NCI-H146 (cell line): ENCODE measurements around the gene STPG2.

Experiments
- DNase-seq: peaks from one replicate; lab custom pipeline; 2025; lab: John Stamatoyannopoulos, UW

Gene STPG2

GRCh38 chr4:98093662-98094061 is 49.6 kb downstream of the STPG2 start:
- DNase-seq = no peak

- DNase-seq = no peak
Measured at GRCh38 chr4:98092833-98093439, 50.3 kb downstream of the STPG2 start.

- DNase-seq = no peak
Measured at GRCh38 chr4:98081936-98082335, 61.3 kb downstream of the STPG2 start.

GRCh38 chr4:98068495-98068894 is 74.8 kb downstream of the STPG2 start:
- no peak for DNase-seq

- DNase-seq = no peak
Measured at GRCh38 chr4:98055800-98056501, 87.3 kb downstream of the STPG2 start.

- DNase-seq = no peak
Measured at GRCh38 chr4:98046665-98047064, 96.6 kb downstream of the STPG2 start.

- no peak for DNase-seq
Measured at GRCh38 chr4:98030059-98030458, 113.2 kb downstream of the STPG2 start.

GRCh38 chr4:98027827-98028226 is 115.4 kb downstream of the STPG2 start:
- no peak for DNase-seq

- no peak for DNase-seq
Measured at GRCh38 chr4:98026362-98026761, 116.9 kb downstream of the STPG2 start.

DNA sequence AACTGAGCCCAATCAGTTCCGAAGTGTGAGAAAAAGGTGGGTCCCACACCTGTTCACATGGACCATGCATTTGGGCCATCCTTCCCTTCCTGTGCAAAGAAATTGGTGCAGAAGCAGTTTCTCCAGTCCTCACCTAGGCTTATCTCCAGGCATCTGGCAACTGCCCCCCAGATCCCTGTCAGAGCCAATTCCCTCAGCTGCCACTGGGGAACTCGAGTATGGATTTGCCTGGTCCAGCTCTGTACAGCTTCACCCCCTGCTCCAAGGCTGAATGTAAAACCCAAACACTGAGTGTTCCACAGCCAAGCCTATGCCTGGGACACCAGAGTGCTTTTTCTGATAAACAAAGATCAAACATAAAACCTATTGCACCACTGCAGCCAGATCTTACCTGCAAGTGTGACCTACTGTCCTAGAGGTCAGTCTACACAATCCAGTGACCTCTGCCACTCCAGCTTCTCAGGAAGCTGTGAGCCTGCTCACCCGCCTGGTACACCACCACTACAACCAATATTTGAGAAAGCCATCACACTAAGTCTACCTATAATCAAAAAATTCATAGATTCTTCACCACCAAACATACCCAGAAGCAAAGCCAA is 136.4 kb downstream of the STPG2 start:
- DNase-seq = no peak

- DNase-seq = no peak
Measured at GRCh38 chr4:98006060-98006459, 137.2 kb downstream of the STPG2 start.

DNA sequence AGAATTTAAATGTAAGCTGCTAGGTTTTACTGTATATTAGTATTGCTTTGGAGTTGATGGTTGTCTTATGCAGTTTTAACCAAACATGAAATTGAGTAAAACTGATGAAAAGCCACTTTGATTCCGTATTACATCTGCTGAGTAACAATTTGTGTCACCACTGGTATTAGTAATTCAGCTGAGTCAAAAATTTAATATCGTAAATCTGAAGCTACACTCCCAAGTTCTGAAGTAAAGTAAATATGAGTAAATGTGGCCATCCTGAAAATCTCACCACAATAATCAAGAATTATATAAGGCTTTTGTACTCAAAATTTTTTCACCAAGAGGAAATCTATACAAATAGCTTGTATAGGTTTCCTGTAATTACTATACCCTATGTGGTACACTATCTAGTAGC is 142.3 kb downstream of the STPG2 start:
- no peak for DNase-seq

DNA sequence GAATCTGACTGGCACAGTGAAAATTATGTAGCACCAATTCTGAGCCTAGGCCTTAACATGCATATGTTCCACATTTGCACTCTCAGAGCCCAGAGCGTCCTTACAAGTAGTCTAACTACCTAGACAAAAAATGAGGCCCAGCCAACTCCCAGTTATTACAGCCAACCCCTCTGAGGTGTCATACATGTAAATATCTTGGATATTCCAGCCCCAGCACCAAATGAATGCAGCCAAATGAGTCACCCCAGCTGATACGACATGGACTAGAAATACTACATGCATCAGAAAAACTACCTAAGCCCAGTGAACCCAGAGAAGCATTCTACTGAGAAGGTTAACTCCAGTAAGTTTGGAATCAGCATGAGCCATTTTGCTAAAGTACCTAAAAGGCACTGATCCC is 145.1 kb downstream of the STPG2 start:
- no peak for DNase-seq

DNA sequence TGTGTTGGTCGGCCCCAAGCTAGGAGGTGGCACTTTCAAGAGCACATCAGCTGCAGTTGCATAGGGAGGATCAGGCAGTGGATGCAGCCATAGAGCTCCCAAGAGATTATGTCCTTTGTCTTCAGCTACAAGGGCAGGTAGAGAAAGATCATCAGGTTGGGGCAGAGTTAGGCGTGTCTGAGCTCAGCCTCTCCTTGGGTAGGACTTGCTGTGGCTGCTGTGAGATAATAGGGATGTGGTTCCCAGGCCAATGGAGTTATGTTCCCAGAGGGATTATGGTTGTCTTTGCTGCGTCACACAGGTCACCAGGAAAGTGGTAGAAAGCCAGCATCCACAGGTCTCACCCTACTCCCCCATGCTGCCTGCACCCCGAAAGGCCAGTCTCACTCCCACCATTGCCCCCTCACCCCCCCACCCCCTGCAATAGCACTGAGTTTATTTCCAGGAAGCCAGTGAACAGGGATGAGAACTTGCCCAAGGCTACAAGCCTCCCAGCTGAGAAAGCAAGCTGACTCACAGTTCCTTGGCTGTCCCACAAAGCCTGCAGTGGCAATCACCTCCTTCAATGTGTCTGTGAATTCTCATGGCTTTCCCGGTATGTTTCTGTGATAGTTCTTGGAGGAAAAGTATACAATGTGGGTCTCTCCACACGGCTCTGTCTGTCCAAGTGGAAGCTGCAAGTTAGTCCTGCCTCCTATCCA is 148.4 kb downstream of the STPG2 start:
- no peak for DNase-seq

DNA sequence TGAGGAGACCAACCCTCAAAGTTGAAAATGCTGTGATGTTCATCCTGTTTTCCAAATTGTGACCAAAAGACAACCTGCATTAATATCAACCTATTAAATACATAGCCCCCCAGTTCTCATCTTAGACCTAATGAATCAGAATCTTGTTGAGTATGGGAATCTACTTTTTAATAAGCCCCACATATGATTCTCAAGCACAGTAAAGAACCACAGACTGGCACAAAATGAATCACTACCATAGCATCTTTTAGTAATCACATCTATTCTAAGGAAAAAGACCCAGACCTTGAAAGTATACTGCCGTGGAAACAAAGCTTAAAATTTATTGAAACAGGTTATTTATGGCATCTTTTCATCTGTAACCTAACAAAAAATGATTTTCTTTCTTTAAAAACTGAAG is 152.9 kb downstream of the STPG2 start:
- DNase-seq = no peak

GRCh38 chr4:97987019-97987648 is 156.1 kb downstream of the STPG2 start:
- DNase-seq = no peak

DNA sequence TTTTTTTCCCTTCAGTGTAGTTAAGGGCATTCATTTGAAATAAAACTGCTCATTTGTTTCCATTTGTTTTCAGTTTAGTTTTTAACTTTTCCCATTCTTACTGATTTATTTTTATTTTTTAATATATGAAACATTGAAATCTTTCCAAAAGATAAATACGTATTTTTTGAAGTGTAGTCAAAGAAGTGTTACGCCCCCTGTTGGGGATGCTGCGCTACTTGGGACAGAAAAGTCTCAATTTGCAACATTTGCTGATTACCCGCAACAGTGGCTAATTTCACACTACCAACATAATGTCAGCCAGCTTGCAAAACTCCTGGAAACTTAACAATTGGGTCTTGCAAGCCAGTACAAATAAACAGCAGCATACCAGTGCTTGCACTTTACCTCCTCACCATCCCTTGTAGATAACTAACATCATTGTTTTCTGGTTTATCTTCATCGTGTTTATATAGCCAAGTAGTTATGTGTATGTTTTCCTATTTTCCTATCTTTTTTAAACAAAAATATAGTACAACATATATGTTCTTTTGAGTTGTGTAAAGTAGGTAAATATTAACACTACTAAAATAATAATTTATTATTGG is 158.6 kb downstream of the STPG2 start:
- DNase-seq = no peak

- DNase-seq = no peak
Measured at GRCh38 chr4:97978791-97979488, 164.3 kb downstream of the STPG2 start.

DNA sequence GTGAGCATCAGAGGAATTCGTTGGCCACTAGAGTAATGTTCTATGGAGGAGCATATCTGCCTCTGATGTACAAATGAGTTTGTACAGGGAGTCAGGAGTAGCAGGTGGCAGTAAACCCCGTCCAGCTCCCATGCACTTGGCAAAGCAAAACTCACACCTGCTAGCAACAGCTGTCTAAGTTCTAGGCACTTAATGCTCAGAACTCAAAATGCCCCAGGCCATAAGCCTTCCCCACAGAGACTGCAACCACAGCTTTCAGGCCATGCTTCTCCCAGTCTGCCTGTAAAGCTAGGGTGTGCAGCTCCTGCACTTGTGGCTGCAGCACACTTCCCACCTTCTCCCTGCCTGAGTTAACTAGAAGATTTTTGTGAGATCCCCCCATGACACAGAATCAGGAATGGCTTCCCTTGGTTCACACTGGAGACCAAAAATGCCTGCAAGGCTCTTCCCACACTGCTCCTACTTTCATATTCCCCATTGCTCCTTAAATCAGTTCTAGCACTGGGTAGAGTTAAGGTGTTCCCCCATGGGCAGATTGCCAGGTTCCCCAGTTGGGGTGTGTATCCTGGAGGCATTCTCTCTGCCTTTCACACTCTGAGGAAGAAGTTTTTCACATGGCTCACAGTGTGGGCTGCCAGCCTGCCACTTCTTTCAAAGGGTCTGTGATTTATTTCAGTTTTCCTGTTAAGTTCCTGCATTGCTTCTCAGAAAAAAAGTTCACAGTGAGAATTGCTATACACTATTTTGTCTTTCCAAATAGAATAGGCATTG is 189.9 kb downstream of the STPG2 start:
- DNase-seq = no peak

DNA sequence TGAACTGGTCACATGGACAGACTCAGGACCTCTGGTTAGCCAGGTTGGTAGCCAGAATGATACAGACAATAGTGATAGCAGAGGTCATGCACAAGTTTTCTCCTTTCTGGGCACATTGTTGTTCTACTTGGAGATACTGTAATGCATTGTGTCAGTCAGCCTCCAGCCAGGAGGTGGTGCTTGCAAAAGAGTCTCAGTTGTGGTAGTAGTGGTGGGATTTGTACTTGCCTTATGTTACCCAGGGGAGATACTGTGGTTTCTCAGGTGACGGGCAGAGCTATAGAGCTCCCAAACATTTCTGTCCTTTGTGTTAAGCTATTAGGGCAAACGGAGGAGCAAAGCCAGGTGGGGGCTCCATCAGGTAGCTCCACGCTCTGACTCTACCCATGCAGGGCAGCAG is 190.5 kb downstream of the STPG2 start:
- DNase-seq = no peak

- no peak for DNase-seq
Measured at GRCh38 chr4:97950836-97951235, 192.4 kb downstream of the STPG2 start.
